CD4-positive, alpha-beta T cell treated with Interferon gamma for 1 hour (primary cell): Measurements from ENCODE around the gene NUDCD3.

Source experiments
- DNase-seq: peaks from one replicate; pipeline ENCODE4 v3.0.0-alpha.2; 2020

Gene NUDCD3

GRCh38 chr7:44347546-44348114 lies 142.8 kb downstream of the NUDCD3 start:
- DNase-seq, result no peak

DNA sequence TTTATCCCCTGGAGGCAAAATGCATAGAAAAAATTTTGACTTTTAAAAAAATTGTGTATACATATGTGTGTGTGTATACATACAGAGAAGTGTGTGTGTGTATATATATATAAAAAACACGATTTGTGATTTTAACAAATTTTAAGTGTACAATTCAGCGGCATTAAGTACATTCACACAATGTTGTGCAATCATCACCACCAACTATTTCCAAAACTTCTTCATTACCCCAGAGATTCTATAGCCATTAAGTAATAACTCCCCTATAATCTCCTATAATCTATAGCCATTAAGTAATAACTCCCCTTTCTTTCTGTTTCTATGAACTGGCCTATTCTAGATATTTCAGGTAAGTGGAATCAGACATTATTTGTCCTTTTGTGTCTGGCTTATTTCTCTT lies 144.4 kb downstream of the NUDCD3 start:
- DNase-seq, result no peak

DNA sequence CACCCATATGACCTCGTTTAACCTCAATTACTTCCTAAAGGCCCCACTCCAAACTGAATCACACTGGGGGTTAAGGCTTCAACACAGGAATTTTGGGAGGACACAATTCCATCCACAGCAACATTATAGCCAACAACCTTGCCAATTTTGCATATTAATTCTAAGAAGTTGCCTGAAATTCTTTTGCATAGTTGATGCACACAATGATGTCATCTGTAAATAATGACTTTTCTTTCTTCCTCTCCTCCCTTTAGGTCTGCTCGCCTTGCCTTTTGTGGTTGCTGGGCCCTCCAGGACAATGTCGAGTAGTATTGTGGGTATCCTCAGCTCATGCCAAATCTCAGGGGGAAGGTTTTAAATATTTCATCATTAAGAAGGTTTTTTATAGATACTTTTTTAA lies 149.1 kb downstream of the NUDCD3 start:
- DNase-seq, result no peak

GRCh38 chr7:44338600-44338999 lies 151.9 kb downstream of the NUDCD3 start:
- no peak for DNase-seq

- no peak for DNase-seq
Observed at GRCh38 chr7:44336491-44336890, 154.0 kb downstream of the NUDCD3 start.

DNA sequence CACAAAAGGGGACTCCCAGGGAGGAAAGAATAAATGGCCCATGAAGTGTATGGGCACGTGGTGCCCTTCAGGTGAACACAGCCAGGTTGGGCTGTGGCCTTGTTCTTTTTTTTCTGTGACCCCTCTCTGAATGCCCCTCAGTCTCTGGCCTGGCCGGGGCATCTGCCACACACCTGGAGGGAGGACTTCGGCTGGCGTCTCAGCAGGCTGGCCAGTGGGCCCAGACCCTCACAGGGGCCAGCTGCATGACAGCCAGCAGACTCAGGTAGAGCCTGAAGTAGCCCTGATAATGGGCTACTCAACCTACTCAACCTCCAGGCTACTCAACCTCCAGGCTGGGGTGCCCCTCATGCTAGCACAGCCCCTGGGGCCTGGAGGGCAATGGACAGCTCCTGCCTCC lies 155.3 kb downstream of the NUDCD3 start:
- no peak for DNase-seq

- no peak for DNase-seq
Observed at GRCh38 chr7:44334734-44335097, 155.7 kb downstream of the NUDCD3 start.

DNA sequence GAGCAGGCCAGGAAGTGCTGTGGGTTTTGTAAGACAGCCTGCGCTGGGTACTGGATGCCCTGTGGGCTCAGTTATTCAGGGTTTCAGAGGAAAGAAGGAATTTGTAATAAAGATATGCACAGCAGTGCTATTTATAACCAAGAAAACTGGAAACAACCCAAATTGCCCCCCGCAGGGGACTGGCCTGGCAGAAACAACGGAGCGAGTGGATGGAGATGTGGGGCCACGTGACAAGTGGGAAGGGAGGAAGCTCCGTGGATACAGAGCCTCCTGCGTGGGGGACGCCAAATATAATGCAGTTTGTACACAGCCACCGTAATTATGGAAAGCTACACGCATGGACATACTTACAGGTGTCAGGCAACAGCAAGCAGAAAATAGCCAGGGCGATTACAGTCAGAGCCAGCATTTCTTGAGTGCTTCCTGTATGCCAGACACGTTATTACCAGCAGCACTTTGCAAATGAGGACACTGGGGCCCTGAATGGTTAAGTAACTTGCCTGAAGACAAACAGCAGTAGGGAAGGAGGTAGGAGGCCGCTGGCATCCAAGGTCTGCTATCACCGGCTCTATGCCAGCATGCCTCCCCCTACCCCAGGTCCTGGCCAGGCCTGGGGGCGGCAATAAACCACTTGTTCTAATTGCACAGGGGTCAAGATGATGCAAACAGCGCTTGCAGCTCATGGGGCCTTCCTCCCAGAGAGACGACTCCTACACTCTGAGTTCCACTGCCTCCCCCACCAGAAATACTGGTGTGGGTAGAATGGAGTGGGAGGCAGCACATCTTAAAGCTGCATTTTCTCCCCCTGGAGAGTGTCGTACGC lies 156.3 kb downstream of the NUDCD3 start:
- DNase-seq, result no peak

DNA sequence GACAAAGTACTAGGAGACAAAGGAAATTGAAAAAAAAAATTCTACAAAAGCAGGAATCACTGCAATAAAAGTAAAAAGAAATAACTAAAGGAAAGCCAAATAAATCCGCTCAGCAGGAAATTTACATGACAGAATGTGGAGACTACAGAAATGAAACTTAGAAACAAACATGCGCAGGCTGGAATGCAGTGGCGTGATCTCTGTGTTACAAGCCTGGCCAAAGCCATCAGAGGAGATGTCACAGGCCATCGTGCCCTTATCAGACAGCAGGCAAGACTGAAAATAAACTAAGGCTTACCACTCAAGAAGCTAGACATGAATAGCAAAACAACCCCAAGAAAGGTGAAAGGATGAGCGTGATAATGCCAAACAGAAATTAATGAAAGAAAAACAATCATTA lies 158.8 kb downstream of the NUDCD3 start:
- DNase-seq, result no peak

DNA sequence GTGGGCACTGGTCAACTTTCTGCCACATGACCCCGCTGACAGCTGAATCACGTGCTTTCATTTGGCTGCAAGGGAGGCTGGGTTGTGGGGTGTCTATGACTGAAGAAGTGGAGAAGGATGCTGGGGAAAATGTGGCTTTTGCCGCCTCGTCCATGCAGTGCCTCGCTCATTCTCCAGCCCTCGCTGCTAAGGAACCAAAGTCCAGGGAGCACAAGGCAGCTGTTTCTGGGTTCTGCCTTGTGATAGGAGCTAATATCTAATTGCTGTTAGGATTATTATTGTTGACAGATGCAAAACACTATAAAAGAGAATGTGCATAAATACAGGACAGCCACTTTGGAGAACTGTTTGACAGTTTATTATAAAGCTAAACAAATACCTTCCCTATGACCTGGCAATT lies 160.1 kb downstream of the NUDCD3 start:
- no peak for DNase-seq

- DNase-seq, result no peak
Observed at GRCh38 chr7:44329888-44330287, 160.6 kb downstream of the NUDCD3 start.
